ENCODE data around the gene KCNT2.

GRCh38 chr1:196180847-196181593 is 427.2 kb downstream of the KCNT2 start:
- TF ChIP-seq CTCF (IDR thresholded peaks at IDR 0.05; ENCODE audit: poor library complexity, severe bottlenecking) (no peak), POLR2AphosphoS5 (IDR thresholded peaks at IDR 0.05) (no peak), EZH2 (IDR thresholded peaks at IDR 0.05; ENCODE audit: borderline replicate concordance, insufficient read depth, low read length, poor library complexity, severe bottlenecking) (no peak), TAF1 (IDR thresholded peaks at IDR 0.05; ENCODE audit: low read depth) (no peak), SMC3 (conservative IDR thresholded peaks at IDR 0.05; ENCODE audit: poor library complexity) (no peak), REST (IDR thresholded peaks at IDR 0.05; ENCODE audit: borderline replicate concordance) (no peak)

Data from neural cell (in vitro differentiated cells).